Measurements from ENCODE around the gene ZNF622.

DNA sequence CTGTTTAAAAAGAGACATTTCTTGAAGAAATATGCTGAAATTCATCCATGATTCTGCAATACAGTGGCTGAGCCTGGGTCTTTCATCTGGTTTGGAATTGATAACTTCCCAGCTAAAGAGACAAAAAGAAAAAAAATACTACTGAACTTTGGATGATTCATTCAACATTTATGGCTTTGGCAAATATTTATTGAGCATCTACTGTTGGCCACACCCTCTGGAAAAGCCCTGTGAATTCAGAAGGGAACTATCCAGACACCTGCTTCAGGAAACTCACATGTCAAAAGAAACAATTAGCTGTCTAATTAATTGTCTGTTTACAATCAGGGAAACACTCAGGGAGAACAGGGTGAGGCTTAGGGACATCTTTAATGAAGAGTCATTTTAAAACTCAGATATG, 17.8 kb upstream of the ZNF622 start:
- TF ChIP-seq, protein P1, sequence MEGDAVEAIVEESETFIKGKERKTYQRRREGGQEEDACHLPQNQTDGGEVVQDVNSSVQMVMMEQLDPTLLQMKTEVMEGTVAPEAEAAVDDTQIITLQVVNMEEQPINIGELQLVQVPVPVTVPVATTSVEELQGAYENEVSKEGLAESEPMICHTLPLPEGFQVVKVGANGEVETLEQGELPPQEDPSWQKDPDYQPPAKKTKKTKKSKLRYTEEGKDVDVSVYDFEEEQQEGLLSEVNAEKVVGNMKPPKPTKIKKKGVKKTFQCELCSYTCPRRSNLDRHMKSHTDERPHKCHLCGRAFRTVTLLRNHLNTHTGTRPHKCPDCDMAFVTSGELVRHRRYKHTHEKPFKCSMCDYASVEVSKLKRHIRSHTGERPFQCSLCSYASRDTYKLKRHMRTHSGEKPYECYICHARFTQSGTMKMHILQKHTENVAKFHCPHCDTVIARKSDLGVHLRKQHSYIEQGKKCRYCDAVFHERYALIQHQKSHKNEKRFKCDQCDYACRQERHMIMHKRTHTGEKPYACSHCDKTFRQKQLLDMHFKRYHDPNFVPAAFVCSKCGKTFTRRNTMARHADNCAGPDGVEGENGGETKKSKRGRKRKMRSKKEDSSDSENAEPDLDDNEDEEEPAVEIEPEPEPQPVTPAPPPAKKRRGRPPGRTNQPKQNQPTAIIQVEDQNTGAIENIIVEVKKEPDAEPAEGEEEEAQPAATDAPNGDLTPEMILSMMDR (IDR thresholded peaks at IDR 0.05), result no peak
- no peak for TF ChIP-seq POLR2AphosphoS5 (IDR thresholded peaks at IDR 0.05)
